Neuronal stem cell (in vitro differentiated cells): ENCODE data around the gene HS6ST3.
A peak's percentile ranks its signal among the peaks of the same experiment; 100 is the strongest.
"Not testable (repeated sequence)": the region's sequence is repeated elsewhere in the genome, so short reads cannot be mapped to it uniquely, and the experiment has no call there.

Experiments used
- DNase-seq: peaks from one replicate; pipeline ENCODE4 v3.0.0-alpha.2; 2013; ENCODE audit warnings: low spot score
- H2AFZ ChIP-seq: one replicate; pipeline ENCODE4 v1.6.1; 2013; ENCODE audit warnings: mild to moderate bottlenecking, low read length, inconsistent platforms
- H2AK5ac ChIP-seq: 2 replicates; pipeline ENCODE4 v1.6.1; 2013; ENCODE audit warnings: low read depth, mild to moderate bottlenecking, inconsistent platforms, low read length, moderate library complexity, mixed read lengths
- H2BK120ac ChIP-seq: 2 replicates; pipeline ENCODE4 v1.6.1; 2013; ENCODE audit warnings: low read depth, mild to moderate bottlenecking, inconsistent platforms, low read length, moderate library complexity, mixed read lengths
- H2BK12ac ChIP-seq: one replicate; pipeline ENCODE4 v1.6.1; 2013; ENCODE audit warnings: low read length, inconsistent platforms
- H2BK15ac ChIP-seq: 2 replicates; pipeline ENCODE4 v1.6.1; 2013; ENCODE audit warnings: mild to moderate bottlenecking, low read length, inconsistent platforms, mixed read lengths
- H2BK5ac ChIP-seq: one replicate; pipeline ENCODE4 v1.6.1; 2013; ENCODE audit warnings: inconsistent platforms, mild to moderate bottlenecking, low read length, moderate library complexity
- H3K14ac ChIP-seq: one replicate; pipeline ENCODE4 v1.6.1; 2013; ENCODE audit warnings: low read length, inconsistent platforms
- H3K18ac ChIP-seq: 2 replicates; pipeline ENCODE4 v1.6.1; 2013; ENCODE audit warnings: low read length, inconsistent platforms
- H3K23ac ChIP-seq: 2 replicates; pipeline ENCODE4 v1.6.1; 2013; ENCODE audit warnings: low read depth, mild to moderate bottlenecking, mixed read lengths, low read length, inconsistent platforms; ENCODE audit not compliant: poor library complexity
- H3K27ac ChIP-seq: replicated peaks from 3 replicates; pipeline ENCODE4 v1.5.1; 2013; ENCODE audit warnings: low read length, inconsistent platforms
- H3K27me3 ChIP-seq, 3 experiments: 2 replicates each; pipeline ENCODE4 v1.6.1; 2013; ENCODE audit warnings: low read length in 3 of 3, mild to moderate bottlenecking in 2 of 3, inconsistent platforms in 1 of 3, low read depth in 1 of 3, mixed read lengths in 1 of 3, moderate library complexity in 1 of 3; ENCODE audit not compliant: control insufficient read depth in 3 of 3, insufficient read depth in 3 of 3
- H3K36me3 ChIP-seq, 2 donors: replicated peaks in 1 of 2; 2 replicates each; pipeline ENCODE4 v1.6.1; 2013; ENCODE audit warnings: low read length in 2 of 2; ENCODE audit not compliant: control insufficient read depth in 2 of 2, insufficient read depth in 2 of 2
- H3K4ac ChIP-seq: 2 replicates; pipeline ENCODE4 v1.6.1; 2013; ENCODE audit warnings: inconsistent platforms, mild to moderate bottlenecking, low read length, moderate library complexity
- H3K4me1 ChIP-seq, 2 donors: 1 replicate in 1 of 2; 2 replicates in 1 of 2; pipeline ENCODE4 v1.6.1; 2013; ENCODE audit warnings: low read length in 2 of 2, low read depth in 1 of 2; ENCODE audit not compliant: control insufficient read depth in 2 of 2, insufficient read depth in 1 of 2
- H3K4me2 ChIP-seq: one replicate; pipeline ENCODE4 v1.6.1; 2013; ENCODE audit warnings: mild to moderate bottlenecking, low read length, inconsistent platforms; ENCODE audit not compliant: insufficient read depth, poor library complexity, severe bottlenecking
- H3K4me3 ChIP-seq, 2 donors: 2 replicates each; pipeline ENCODE4 v1.5.1; 2013; ENCODE audit warnings: low read length in 2 of 2, mild to moderate bottlenecking in 2 of 2, inconsistent platforms in 1 of 2, moderate library complexity in 1 of 2
- H3K79me1 ChIP-seq: one replicate; pipeline ENCODE4 v1.6.1; 2013; ENCODE audit warnings: low read depth, mild to moderate bottlenecking, inconsistent platforms, low read length, moderate library complexity
- H3K9ac ChIP-seq: one replicate; pipeline ENCODE4 v1.6.1; 2013; ENCODE audit warnings: mild to moderate bottlenecking, low read depth, low read length, inconsistent platforms; ENCODE audit not compliant: poor library complexity
- H3K9me3 ChIP-seq, 2 donors: replicated peaks in 1 of 2; 2 replicates each; pipeline versions ENCODE3 to v1.6.1; 2013; ENCODE audit warnings: low read length in 2 of 2, mild to moderate bottlenecking in 2 of 2, inconsistent platforms in 1 of 2, low read depth in 1 of 2, mixed read lengths in 1 of 2, moderate library complexity in 1 of 2; ENCODE audit not compliant: control insufficient read depth in 2 of 2, insufficient read depth in 1 of 2
- H4K8ac ChIP-seq: one replicate; pipeline ENCODE4 v1.6.1; 2013; ENCODE audit warnings: low read depth, mild to moderate bottlenecking, inconsistent platforms, low read length, moderate library complexity
- H4K91ac ChIP-seq: one replicate; pipeline ENCODE4 v1.6.1; 2013; ENCODE audit warnings: low read length, low read depth, mild to moderate bottlenecking, inconsistent platforms; ENCODE audit not compliant: poor library complexity
- WGBS, 2 donors: extraction: QIAGEN DNeasy Blood & Tissue Kit; methylation state at CpG; one replicate each; pipeline ENCODE4 v1.1.7; 2013; ENCODE audit warnings: missing lambda C conversion rate in 2 of 2, mixed read lengths in 1 of 2; ENCODE audit not compliant: insufficient read length in 2 of 2, insufficient replicate concordance in 1 of 2; ENCODE audit errors: extremely low coverage in 2 of 2; 5-methylcytosine and 5-hydroxymethylcytosine counted together

Gene HS6ST3

DNA sequence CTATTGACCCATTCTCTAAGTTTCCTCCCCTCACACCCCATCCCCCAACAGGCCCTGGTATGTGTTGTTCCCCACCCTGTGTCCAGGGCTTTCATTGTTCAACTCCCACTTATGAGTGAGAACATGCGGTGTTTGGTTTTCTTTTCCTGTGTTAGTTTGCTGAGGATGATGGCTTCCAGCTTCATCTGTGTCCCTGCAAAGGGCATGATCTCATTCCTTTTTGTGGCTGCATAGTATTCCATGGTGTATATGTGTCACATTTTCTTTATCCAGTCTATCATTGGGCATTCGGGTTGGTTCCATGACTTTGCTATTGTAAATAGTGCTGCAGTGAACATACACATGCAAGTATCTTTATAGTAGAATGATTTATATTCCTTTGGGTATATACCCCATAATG, 25.5 kb downstream of the HS6ST3 start:
- H2BK15ac ChIP-seq, H3K27me3 ChIP-seq, H2BK12ac ChIP-seq, H3K4me2 ChIP-seq, H2BK120ac ChIP-seq, H2AK5ac ChIP-seq, H3K4ac ChIP-seq, H3K18ac ChIP-seq, H4K8ac ChIP-seq, H3K9ac ChIP-seq, DNase-seq, H3K36me3 ChIP-seq, H3K4me3 ChIP-seq, H3K4me1 ChIP-seq, H2BK5ac ChIP-seq, H3K27ac ChIP-seq, H4K91ac ChIP-seq, H3K79me1 ChIP-seq, H3K14ac ChIP-seq, H3K23ac ChIP-seq, H3K9me3 ChIP-seq, H2AFZ ChIP-seq: not testable (repeated sequence)
- WGBS, 2 donors: no CpG with 5 or more reads among the region's 2 CpGs

DNA sequence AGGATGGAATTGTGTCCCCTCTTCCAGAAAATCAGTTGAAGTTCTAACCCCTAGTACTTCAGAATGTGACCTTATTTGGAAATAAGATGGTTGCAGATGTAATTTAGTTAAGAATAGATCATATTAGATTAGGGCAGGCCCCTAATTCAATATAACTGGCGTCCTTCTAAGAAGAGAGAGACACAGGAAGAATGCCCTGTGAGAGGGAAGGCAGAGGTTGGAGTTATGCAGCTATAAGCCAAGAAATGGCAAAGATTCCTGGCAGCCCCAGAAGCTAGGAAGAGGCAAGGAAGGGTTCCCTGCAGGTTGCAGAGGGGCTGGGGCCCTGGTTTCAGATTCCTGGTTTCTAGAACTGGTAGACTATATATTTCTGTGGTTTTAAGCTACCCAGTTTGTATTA, 30.0 kb downstream of the HS6ST3 start:
- WGBS, 2 donors: no CpG with 5 or more reads among the region's 1 CpG
- DNase-seq: no peak
- no peaks in the 10 kb centered on the region for H3K9me3 ChIP-seq
- no peak overlapping the region for H3K4me3 ChIP-seq
- H3K18ac ChIP-seq: no peak overlapping the region
- no peaks in the 10 kb centered on the region for H3K27me3 ChIP-seq
- H4K8ac ChIP-seq: no peak overlapping the region
- no peak overlapping the region for H3K4me2 ChIP-seq
- no peak overlapping the region for H2AK5ac ChIP-seq
- H3K27ac ChIP-seq: no peak overlapping the region
- no peaks in the 10 kb centered on the region for H3K36me3 ChIP-seq
- no peak overlapping the region for H2BK15ac ChIP-seq
- H3K9ac ChIP-seq: no peak overlapping the region
- no peak overlapping the region for H3K23ac ChIP-seq
- no peak overlapping the region for H3K4ac ChIP-seq
- no peaks in the 10 kb centered on the region for H3K79me1 ChIP-seq
- no peak overlapping the region for H3K14ac ChIP-seq
- H2AFZ ChIP-seq: no peak overlapping the region
- H4K91ac ChIP-seq: no peak overlapping the region
- H2BK5ac ChIP-seq: no peak overlapping the region
- no peak overlapping the region for H2BK120ac ChIP-seq
- no peak overlapping the region for H2BK12ac ChIP-seq
- no peaks in the 10 kb centered on the region for H3K4me1 ChIP-seq

GRCh38 chr13:96130818-96131340, 41.0 kb downstream of the HS6ST3 start:
- Histone ChIP-seq H2AK5ac (no peak overlapping the region), H3K36me3 (no peaks in the 10 kb centered on the region), H3K9ac (no peak overlapping the region), H3K27ac (no peak overlapping the region), H2BK15ac (no peak overlapping the region), H2BK5ac (no peak overlapping the region), H2BK120ac (no peak overlapping the region), H3K23ac (no peak overlapping the region), H2AFZ (peak overlapping the region; percentile 37), H3K4me3 (no peak overlapping the region), H3K14ac (no peak overlapping the region), H3K4me2 (no peak overlapping the region), H4K8ac (no peak overlapping the region), H3K79me1 (no peaks in the 10 kb centered on the region), H3K27me3 (no peaks in the 10 kb centered on the region), H3K9me3 (no peaks in the 10 kb centered on the region), H3K4me1 (peaks cover 0 to 2% of the 10 kb centered on the region in 2 donors), H4K91ac (no peak overlapping the region), H3K18ac (no peak overlapping the region), H2BK12ac (no peak overlapping the region), H3K4ac (no peak overlapping the region)
- no peak for DNase-seq
- no CpG with 5 or more reads among the region's 3 CpGs for WGBS, 2 donors

GRCh38 chr13:96141032-96141431, 51.1 kb downstream of the HS6ST3 start:
- Histone ChIP-seq H3K36me3 (no peaks in the 10 kb centered on the region), H3K4me2 (no peak overlapping the region)
- no peak for DNase-seq

More at GRCh38 chr13:96141032-96141431, 51.1 kb downstream of the HS6ST3 start:
- Histone ChIP-seq H4K91ac (no peak overlapping the region), H2BK5ac (no peak overlapping the region), H3K9ac (no peak overlapping the region), H2BK15ac (no peak overlapping the region), H3K18ac (no peak overlapping the region), H3K4me3 (no peak overlapping the region), H3K23ac (no peak overlapping the region), H3K4ac (no peak overlapping the region), H2BK12ac (no peak overlapping the region), H2AFZ (no peak overlapping the region), H3K14ac (no peak overlapping the region), H3K27ac (no peak overlapping the region), H3K9me3 (no peaks in the 10 kb centered on the region), H4K8ac (no peak overlapping the region), H3K79me1 (no peaks in the 10 kb centered on the region), H3K27me3 (no peaks in the 10 kb centered on the region), H2AK5ac (no peak overlapping the region), H2BK120ac (no peak overlapping the region), H3K4me1 (no peaks in the 10 kb centered on the region)
- no CpG with 5 or more reads among the region's 3 CpGs for WGBS, 2 donors
